HG03520 (cell line): Measurements from ENCODE around the gene ASPSCR1.
"Not testable (repeated sequence)": the region's sequence is repeated elsewhere in the genome, so short reads cannot be mapped to it uniquely, and the experiment has no call there.

Experiments used
- ATAC-seq: cut with Tn5 transposase; IDR thresholded peaks from one replicate; pipeline ENCODE4 v1.9.1; 2021; ENCODE audit warnings: mild to moderate bottlenecking, moderate library complexity; ENCODE audit not compliant: unreplicated experiment

ASPSCR1 gene

DNA sequence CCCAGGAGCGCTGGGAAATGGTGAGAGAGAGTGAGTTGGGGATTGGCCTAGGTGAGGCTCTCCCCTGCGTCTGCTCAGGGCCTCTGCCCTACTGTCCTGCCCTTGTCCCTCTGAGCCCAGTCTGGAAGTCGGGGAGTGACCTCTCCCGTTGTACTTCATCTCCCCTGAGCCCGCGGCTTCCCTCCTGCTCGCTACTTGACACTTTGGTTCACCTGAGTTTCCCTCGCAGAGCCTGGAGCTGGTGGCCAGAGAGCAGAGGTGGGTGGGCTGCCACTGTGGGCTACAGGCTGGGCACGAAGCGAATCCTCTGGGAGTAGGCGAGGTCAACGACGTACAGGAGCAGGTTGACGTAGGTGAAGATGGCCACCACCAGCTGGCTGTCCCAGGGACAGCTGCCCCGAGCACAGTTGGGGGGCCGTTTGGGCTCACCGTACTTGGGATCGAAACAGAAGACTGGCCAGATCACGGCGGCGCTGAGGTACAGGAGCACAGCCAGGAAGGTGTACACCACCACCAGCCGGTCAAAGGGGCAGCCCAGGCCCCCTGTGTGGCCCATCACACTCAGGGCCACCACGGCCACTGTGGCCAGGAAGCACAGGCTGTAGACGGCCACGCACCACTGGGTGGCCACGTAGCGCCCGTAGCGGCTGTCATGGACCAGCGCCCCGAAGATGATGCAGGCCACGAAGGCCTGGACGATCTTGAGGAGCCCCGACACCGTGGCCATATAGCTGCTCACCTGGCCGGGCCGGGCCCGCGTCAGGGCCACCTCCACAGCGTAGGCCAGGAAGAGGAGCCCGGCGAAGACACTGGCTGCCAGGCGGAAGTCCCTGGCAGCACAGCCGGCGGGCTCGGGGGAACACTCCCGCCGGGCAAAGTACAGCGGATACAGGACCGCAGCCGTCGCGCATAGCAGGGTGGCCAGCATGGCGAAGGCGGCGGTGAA is 36.6 kb upstream of the ASPSCR1 start:
- ATAC-seq = no peak

DNA sequence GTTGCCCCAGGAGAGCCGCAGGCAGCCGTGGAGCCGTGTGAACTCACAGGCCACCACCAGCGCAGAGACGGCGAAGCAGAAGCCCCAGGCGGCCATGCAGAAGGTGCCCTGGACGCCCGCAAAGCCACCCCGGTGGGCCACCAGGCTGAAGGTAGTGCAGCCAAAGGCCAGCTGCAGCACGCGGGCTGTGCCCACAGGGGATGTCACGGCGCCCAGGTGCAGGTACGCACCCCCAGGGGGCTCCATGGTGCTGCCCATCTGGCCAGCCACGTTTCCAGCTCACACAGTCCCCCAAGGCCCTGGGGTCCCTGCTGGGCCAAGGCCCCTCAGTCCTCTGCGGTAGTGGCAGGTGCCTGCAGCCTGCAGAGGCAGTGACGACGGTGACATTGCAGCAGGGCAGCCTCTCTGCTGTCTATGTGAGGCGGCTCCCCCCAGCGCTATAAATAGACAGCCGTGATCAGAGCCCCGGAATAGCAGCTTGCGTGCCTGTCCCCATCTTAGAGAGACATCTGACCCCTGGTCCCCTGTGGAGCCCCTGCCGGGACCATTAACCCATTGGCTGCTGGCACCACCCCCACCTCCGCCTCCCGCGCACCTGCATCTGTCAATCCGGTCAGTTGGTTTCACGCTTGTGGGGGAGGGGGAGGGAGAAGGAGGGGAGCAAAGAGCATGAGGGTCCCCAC is 35.8 kb upstream of the ASPSCR1 start:
- no peak for ATAC-seq

DNA sequence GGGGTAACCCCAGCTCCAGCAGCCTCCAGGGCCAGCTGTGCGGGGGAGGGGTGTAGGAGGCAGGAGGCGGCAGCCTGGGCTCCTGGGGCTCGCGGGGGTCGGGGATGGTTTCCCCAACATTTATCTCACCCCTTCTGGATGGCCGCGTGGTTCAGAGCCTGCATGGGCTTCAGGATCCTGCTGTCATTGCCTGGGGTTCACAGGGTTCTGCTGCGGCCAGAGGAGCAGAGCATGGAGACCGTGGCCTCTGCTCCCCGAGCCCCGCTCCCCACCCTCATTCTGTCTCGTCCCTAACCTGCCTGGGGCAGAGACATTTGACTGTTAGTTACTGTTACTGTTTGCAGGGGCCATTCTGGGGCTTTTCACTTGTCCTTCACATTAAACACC is 35.3 kb upstream of the ASPSCR1 start:
- no peak for ATAC-seq

DNA sequence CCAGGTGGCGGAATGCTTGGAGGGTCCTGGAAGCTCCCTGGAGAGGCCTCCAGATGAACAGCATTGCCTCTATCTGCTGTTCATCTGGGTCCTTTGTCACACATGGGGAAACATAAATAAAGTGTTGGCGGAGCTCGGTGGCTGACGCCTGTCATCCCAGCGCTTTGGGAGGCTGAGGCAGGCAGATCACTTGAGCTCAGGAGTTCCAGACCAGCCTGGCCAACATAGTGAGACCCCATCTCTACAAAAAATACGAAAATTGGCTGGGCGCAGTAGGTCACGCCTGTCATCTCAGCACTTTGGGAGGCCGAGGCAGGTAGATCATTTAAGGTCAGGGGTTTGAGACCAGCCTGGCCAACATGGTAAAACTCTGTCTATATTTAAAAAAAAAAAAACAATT is 32.6 kb upstream of the ASPSCR1 start:
- ATAC-seq = no peak

DNA sequence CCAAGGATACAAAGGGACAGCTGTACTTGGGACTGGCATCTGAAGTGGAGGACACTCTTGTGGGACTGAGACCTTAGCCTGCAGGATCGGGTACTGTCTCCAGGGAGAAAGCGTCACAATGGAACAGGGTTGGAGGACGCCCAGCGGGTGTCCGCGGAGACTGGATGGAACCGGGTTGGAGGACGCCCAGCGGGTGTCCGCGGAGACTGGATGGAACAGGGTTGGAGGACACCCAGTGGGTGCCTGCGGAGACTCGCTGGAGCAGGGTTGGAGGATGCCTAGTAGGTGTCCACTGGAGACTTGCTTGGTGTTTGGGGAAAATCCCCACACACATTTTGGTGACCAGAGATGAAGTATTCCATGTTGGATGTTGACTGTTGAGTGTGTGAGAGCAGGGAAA is 30.2 kb upstream of the ASPSCR1 start, which contains the start of gene MYADML2:
Gene MYADML2 (minus strand): TSS at position 45 of the 400 bp plus-strand sequence. CDS start 5,492 bp downstream, outside the sequence.
- no peak for ATAC-seq

DNA sequence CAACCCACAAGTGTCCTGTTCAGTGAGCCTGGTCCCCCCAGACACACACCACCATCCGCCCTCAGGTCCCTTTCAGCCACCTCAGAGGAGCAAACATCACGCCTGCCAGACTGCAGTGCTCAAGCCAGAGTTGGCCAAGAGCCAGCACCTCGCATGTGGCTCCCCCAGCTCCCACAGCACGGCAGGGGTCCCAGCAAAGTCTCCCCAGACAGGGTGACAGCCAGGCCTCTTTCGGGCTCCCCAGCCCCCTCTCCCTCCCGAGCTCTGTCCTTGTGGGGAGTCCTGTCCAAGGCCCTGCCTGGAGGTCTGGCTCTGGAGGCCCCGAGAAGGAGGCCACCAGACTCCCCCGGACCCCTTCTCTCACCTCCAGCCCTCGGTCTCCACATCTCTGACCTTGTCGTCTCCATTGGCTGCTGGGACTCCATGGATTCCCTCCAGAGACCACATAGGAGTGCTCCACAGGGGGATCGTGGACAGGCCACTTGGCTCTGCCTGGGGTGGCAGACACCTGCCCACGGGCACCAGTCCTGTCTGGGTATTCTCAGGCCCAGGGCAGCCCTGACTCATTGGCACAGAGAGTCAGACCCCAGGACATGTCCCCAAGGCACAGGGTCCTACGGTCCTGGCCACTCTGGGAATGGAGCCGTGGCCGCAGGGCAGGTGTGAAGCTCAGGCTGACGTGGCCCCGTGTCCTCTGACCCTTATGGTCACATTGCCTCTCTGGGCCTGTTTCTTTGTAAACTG is 28.6 kb upstream of the ASPSCR1 start:
- ATAC-seq = no peak

DNA sequence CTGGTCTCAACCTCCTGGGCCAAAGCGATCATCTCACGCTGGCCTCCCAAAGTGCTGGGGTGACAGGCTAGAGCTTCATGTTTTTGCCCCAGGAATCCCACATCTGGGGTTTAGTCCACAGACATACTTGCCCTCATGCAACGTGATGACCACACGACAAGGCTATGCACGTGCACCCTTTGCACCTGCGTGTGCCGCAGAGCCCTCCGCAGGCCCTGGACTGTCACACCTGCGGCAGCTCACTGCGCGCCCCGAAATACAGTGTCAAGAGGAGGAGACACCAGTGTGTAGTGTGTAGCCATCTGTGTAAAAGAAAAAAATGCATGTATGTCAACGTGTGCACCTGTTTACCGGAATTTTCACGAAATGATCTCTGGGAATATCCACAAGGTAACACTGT is 26.9 kb upstream of the ASPSCR1 start:
- no peak for ATAC-seq

DNA sequence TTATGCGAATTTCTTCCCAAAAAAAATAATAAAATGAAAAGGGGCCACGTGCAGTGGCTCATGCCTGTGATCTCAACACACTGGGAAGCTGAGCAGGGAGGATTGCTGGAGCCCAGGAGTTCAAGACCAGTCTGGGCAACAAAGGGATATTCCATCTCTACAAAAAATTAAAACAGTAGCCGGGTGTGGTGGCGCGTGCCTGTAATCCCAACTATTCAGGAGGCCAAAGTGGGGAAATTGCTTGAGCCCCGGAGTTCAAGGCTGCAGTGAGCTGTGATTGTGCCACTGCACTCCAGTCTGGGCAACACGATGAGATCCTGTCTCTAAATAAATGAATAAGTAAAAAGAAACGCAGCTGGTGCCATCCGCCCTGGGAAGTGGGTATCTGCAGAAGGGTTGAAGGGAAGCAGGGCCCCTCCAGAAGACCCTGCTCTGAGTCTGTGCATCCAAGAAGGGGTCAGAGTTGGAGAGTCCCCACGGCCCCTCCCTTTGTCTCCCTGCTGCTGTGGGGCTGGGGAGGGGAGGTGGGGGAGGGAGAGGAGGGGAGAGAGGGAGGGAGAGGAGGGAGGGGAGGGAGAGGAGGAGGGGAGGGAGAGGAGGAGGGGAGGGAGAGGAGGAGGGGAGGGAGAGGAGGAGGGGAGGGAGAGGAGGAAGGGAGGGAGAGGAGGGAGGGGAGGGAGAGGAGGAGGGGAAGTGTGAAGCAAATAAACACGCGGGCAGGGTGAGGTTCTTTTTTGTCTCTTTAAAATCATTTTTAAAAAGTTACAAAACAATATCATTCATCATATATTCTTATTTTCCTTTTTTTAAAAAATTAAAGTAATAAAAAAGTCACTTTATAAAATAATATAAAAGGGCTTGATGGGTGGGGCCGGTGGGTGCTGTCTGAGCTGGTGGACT is 25.4 kb upstream of the ASPSCR1 start:
- no peak for ATAC-seq

DNA sequence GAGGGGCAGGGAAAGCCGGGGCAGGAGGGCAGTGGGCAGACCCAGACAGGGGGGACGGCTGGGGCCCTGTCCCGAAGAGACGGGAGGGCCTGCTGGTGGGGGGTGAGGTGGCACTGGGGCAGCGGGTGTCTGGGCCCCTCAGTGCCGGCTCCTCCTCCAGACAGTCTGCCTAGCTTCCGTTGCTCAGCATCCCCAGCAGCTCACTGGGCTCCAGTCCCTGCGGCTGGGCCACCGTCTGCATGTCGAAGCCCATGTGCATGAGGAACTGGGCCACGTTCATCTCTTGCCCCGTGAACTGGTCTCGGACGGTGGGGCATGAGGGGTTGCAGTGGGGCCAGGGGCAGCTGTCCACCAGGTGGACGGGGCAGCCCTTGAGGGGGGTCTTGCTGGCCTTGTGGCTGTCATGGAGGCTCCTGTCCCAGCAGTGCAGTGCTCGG is 24.6 kb upstream of the ASPSCR1 start:
- ATAC-seq = no peak

DNA sequence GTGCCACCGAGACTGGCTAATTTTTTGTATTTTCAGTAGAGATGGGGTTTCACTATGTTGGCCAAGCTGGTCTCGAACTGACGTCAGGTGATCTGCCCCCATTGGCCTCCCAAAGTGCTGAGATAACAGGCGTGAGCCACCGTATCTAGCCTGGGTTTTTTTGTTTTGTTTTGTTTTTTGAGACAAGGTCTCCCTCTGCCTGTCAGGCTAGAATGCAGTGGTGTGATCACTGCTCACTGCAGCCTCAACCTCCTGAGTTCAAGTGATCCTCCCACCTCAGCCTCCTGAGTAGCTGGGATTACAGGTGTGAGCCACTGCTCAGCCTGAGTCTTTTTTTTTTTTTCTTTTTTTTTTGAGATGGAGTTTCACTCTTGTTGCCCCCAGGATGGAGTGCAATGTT is 24.0 kb upstream of the ASPSCR1 start:
- not testable (repeated sequence) for ATAC-seq

DNA sequence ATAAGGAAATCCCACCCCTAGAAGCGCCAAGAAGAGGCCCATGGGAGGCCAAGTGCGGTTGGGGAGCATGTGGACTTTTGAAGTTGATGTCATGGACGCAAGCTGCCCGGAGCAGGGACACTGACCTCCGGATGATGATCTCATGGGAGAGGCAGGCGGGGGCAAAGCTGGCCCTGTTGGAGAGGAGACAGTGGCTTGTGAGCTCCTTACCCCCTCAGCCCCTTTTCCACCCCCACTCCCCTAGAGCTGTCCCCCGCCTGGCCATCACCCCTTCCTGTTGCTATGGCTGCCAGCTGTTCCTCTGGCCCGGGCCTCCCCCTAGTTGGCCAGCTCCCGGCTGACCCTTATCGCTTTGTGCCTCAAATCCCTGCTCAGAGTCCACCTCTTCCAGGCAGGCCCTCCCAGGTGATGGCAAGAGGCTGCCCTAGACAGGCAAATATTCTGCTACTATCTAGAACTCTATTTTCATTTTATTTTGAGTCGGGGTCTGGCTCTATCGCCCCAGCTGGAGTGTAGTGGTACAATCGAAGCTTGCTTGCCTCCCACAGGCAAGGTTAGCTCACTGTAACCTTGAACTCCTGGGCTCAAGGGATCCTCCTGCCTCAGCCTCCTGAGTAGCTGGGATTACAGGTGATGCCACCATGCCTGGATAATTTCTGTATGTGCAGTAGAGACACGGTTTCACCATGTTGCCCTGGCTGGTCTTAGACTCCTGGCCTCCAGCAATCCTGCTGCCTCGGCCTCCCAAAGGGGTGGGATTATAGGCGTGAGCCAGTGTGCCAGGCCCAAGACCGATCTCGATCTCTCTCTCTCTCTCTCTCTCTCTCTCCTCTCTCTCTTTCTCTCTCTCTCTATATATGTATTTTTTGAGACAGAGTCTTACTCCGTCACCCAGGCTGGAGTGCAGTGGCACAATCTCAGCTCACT is 23.0 kb upstream of the ASPSCR1 start:
- ATAC-seq = no peak

DNA sequence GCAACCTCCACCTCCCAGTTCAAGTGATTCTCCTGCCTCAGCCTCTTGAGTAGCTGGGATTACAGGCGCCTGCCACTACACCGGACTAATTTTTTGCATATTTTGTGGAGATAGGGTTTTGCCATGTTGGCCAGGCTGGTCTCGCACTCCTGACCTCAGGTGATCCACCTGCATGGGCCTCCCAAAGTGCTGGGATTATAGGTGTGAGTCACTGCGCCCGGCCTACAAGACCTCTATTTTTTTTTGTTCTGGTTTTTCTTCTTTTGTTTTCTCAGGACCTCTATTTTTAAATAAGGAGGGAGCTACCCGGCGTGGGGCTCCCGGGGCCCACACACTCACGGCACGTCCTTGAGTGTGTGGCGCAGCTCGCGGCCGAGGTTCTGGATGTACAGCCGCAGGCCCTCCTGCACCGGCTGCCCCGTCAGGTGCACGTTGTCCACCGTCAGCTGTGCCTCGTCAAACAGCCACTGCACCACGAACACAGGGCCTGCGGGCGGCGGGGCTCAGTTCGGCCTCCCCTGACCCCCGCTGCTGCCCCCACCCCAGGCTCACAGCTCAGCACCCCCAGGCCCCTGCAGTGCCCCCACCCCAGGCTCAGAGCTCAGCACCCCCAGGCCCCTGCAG is 22.3 kb upstream of the ASPSCR1 start:
- no peak for ATAC-seq

DNA sequence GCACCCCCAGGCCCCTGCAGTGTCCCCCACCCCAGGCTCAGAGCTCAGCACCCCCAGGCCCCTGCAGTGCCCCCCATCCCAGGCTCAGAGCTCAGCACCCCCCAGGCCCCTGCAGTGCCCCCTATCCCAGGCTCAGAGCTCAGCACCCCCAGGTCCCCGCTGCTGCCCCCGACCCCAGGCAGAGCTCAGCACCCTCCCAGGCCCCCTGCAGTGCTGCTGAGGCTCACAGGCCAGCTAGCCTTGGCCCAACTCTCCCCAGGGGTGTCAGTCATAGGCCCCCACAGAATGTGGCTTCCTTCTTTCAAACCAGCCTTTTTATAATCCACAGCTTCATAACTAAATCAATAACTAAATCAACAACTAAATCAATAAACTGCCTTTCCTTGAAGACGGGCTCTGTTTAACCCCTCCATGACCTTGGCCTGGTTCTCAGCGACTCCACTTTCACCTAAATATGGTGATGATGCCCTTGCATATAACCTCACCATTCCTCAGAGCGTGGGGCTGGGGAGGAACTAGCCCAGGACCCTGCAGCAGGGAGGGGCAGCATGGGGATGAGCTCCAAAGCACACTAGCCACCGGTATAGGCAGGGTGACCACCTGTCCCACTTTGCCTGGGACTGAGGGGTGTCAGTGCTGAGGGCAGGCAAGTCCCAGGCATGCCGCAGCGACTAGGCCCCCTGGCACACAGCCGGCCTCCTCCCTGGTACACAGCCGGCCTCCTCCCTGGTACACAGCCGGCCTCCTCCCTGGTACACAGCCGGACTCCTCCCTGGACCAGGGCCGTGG is 21.5 kb upstream of the ASPSCR1 start:
- ATAC-seq = no peak

DNA sequence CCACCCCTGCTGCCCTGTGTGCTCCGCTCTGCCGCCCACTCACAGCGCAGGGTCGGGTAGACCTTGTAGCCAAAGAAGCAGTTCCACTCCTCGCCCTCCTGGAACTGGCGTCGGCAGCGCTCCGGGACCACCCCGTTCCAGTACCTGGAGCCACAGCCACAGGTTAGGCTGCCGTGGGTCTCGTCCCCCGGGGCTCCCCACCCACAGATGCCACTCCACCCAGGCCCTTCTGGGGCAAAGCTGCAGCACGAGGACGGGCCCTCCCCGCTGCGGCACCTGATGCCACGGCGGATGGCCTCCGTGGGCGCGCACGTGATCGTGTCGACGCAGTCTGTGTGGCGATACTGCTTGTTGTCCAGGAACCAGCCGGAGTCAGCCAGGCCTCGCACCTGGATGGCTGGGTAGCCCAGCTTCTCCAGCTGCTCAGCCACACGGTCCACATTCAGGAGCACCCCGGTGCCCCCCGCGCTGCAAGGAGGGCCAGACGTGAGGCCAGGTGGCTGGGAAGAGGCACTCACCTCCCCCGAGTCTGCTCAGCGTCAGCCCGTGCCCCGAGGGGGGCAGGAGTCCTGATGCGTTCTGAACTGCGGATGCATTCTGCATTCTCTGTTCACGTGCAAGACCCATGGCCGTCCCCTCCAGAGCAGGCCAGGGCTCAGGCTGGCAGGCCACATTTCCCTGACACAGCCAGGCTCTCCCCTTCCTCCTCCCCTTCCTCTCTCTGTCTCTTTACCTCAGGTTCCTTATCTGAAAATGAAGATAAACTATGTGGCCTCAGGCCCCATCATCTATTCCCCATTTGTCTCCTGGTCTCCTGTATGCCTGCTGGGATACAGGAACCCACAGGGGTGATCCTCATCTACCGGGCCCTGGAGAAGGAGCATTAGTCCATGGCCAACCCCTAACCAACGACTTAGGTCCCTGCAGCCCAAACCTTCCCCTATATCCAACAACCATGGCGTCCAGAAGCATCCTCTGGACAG is 20.5 kb upstream of the ASPSCR1 start:
- no peak for ATAC-seq

DNA sequence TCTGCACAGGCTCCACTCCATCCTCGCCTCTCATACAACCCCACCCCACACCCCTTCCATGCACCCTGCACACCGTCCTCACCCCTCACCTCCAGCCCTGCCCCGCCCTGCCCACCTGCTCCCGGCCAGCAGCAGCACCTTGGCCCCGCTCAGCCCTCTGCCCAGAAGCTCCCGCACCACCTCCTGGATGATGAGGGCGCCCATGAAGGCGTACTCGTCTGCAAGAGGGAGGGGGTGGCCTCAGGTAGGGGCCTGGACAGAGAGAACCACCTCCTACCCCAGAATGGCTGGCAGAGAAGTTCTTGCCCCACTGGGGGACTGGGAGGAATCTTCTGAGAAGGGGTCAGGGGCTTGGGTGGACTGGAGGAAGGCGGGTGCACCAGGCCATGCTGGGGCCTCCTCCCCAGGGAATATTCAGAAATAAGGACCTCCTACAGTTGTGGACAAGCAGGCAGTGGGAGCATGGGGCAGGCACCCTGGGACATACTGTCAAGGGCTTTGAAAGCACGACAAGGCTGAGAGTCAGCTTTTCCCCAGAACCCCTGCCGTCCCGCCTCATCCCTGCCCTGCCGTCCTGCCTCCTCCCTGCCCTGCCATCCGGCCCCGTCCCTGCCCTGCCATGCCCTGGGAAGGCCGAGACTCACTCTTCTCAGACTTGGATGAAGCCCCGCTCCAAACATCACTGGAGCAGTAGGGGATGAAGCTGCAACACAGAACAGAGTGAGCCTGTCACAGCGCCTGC is 19.6 kb upstream of the ASPSCR1 start:
- ATAC-seq = no peak
